Jurkat, Clone E6-1 (cell line): Measurements from ENCODE around the gene PRKCZ.

Source experiments
- DNase-seq: peaks from one replicate; pipeline ENCODE4 v3.0.0-alpha.2; 2011; ENCODE audit warnings: low read depth, low spot score
- H3K4me3 ChIP-seq: 2 replicates; pipeline ENCODE4 v1.5.1; 2011; ENCODE audit warnings: mild to moderate bottlenecking, low read length, control low read depth, moderate library complexity

PRKCZ gene

GRCh38 chr1:2023187-2023586, 27.0 kb upstream of the PRKCZ start:
- H3K4me3 ChIP-seq = no peak overlapping the region
- no peak for DNase-seq

DNA sequence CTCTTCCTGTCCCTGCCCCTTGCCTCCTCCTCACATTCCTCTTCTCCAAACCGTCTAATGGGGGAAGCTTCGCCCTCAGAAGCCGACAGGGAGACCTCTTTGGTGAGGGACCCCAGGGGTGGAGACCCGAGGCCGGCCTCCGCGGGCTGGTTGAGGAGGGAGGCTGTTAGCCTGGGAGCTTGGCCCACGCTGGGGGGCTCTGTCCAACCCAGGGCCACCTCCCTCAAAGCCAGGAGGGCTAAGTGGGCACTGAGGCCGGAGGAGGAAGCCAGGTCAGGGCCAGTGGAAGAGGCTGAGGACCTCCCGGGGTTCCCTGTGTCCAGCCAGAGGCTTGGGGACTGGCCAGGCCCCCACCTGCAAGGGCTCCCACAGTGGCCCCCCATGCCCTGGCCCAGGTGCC, 25.8 kb upstream of the PRKCZ start:
- DNase-seq = no peak
- H3K4me3 ChIP-seq = no peak overlapping the region

GRCh38 chr1:2024887-2025286, 25.3 kb upstream of the PRKCZ start:
- no peak overlapping the region; the same call in 1 of the 2 replicates for H3K4me3 ChIP-seq
- DNase-seq = no peak

DNA sequence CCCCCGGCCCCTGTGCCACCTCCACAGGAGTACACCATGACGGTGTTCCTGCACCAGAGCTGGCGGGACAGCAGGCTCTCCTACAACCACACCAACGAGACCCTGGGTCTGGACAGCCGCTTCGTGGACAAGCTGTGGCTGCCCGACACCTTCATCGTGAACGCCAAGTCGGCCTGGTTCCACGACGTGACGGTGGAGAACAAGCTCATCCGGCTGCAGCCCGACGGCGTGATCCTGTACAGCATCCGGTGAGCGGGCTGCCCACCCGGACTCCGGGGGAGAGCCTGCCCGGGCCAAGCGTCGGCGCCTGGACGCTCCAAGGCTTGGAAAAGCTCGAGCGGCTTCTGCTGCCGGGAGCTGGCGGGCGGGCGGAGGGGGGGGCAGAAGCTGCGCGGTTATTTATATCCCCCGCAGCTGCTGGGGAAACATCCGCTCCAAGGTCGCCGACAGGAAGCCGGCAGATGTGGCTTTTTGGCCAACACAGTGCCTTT, 24.7 kb upstream of the PRKCZ start:
- peak overlapping the region; percentile 29 for H3K4me3 ChIP-seq
- DNase-seq = peak; percentile 62

DNA sequence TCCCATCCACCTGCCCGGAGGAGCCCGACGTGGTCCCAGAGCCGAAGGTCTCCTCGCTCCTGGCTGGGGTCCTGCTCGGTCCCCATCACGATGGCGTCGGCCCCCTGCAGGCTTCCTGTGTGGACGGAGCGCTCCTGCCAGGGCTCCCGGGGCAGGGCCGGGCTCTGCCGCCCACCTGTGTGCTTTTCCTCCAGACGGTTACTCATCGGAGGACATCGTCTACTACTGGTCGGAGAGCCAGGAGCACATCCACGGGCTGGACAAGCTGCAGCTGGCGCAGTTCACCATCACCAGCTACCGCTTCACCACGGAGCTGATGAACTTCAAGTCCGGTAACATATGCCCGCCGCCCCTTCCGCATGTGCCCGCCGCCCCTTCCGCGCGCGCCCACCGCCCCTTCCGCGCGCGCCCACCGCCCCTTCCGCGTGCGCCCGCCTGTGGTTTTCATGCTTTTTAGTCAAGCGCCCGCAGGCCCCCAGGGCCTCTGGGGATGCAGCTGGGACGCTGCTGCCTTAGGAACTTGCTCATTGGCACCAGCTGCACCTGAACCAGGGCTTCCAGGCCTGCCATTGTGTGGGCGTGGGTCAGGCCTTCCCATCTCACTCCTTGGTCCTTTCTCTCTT, 22.1 kb upstream of the PRKCZ start:
- no peak for DNase-seq
- H3K4me3 ChIP-seq = no peak overlapping the region

DNA sequence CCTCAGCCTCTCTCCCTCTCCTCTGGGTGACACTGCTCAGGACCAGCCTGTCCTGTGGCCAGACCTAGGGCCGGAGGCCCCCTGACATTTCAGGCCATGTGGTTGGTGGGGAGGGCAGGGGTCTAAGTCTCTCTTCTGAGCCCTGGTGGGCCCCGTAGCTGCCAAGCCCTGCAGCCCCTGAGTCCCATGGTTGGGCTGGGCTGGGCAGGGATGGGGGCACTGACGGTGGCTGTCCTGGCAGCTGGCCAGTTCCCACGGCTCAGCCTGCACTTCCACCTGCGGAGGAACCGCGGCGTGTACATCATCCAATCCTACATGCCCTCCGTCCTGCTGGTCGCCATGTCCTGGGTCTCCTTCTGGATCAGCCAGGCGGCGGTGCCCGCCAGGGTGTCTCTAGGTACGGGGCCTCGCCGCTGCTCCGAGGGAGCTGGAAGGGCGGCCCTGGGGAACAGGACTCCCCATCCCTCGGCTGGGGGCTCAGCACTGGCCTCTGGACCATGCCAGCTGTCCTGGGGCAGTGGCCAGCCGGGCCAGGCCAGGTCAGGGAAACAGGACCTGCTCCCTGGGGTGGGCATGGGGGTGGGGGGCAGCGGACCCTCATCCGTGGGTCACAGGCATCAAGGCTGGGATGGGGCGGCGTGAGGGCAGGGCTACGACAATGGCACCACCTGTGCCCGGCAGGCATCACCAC, 21.2 kb upstream of the PRKCZ start:
- DNase-seq = no peak
- no peak overlapping the region for H3K4me3 ChIP-seq

DNA sequence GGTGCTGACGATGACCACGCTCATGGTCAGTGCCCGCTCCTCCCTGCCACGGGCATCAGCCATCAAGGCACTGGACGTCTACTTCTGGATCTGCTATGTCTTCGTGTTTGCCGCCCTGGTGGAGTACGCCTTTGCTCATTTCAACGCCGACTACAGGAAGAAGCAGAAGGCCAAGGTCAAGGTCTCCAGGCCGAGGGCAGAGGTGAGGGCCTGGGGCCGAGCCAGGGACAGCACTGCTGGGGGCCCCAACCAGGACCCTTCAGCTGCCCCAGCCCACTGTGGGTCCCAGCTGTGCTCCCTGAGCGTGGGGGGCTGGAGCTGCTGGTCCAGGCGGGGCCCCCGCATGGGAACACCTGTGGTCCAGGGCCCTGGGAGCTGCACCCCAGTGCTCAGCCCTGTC, 20.6 kb upstream of the PRKCZ start:
- no peak for DNase-seq
- no peak overlapping the region for H3K4me3 ChIP-seq

DNA sequence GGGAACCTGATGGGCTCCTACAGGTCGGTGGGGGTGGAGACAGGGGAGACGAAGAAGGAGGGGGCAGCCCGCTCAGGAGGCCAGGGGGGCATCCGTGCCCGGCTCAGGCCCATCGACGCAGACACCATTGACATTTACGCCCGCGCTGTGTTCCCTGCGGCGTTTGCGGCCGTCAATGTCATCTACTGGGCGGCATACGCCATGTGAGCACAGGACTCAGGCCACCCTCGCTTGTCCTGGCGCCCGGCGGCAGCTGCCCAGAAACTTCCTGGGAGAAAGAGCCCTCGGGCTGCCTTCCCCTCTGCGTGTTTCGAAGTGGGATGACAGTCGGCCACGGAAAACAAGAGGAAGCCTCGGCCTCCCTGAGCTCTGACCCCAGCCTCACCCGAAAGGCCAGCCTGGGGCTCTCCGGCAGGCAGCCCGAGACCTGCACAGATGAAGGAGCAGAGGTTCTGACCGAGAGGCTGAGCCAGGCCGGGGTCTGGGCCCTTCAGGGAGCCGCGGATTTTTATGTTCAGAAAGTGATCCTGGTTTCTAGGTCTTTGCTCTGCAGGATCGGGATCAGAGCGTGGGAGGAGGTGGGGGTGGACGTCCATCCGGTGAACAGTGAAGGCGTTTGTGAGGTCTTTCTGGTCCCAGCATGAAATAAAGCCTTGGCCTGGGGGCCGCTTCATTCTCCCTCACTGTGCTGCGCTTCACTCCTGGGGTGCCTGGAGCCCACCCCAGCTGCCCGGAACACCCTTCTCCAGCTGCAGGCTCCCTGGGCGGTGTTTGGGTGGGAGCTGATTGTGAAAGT, 19.9 kb upstream of the PRKCZ start:
- no peak overlapping the region for H3K4me3 ChIP-seq
- DNase-seq = no peak

GRCh38 chr1:2031546-2032540, 18.4 kb upstream of the PRKCZ start:
- no peak for DNase-seq
- H3K4me3 ChIP-seq = no peak overlapping the region

GRCh38 chr1:2032737-2033136, 17.5 kb upstream of the PRKCZ start:
- DNase-seq = no peak
- H3K4me3 ChIP-seq = no peak overlapping the region

DNA sequence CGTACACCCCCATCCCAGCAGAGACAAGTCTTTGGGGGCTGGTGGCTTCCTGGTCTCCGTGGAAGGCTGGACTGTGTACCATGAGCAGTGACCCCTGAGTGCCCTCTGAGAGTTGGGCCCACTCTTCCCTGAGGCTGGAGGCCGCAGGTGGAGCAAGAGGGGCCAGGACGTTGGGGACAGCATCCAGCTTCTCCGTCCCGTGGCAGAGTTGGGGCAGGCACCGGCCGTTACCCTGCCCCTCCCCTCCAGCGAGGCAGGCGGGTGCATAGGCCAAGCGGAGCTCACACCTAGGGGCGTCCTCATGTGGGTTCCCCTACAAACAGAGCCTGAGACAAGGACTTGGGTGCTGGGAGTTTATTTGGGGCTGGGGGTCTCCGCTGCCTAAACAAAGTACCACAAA, 17.0 kb upstream of the PRKCZ start:
- DNase-seq = no peak
- no peak overlapping the region for H3K4me3 ChIP-seq

GRCh38 chr1:2036287-2036686, 13.9 kb upstream of the PRKCZ start:
- DNase-seq = no peak
- H3K4me3 ChIP-seq = no peak overlapping the region

GRCh38 chr1:2037314-2037979, 12.8 kb upstream of the PRKCZ start:
- H3K4me3 ChIP-seq = no peak overlapping the region
- DNase-seq = no peak

- no peak for DNase-seq
- no peak overlapping the region for H3K4me3 ChIP-seq
Measured at GRCh38 chr1:2038229-2038628, 12.0 kb upstream of the PRKCZ start.

DNA sequence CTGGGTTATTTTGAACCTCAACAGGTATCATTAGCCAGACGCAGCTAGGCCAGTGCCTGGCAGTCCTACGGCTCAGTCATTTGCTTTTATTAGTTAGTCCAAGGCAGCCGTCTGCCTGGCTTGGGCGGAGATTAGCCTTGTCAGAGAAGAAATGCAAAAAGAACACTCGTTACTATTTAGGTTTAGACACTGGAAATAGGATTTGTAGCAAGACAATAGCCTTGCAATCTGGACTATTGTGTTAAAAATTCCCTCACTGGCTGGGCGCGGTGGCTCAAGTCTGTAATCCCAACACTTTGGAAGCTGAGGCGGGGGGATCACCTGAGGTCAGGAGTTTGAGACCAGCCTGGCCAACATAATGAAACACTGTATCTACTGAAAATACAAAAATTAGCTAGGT, 11.0 kb upstream of the PRKCZ start:
- H3K4me3 ChIP-seq = no peak overlapping the region
- no peak for DNase-seq

DNA sequence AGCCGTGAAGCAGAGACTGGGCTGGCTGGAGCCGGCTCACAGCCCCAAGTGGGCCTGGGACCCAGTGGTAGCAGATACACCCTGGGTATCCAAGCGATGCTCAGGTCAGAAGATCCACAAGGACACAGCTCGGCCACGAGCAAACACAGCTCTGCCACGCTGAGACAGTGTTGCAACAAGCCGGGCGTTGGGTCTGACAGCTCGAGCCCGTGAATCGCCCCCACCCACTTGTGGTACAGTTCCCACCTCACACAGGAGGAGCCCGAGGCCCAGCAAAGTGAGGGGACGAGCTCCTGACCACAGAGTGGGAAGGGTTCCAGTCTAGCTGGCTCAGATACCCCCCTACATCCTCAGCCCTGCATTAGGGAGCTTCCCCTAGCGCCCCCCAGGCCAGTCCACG, 8.9 kb upstream of the PRKCZ start:
- H3K4me3 ChIP-seq = no peak overlapping the region
- no peak for DNase-seq

GRCh38 chr1:2041887-2042286, 8.3 kb upstream of the PRKCZ start:
- DNase-seq = no peak

More at GRCh38 chr1:2041887-2042286, 8.3 kb upstream of the PRKCZ start:
- H3K4me3 ChIP-seq = no peak overlapping the region
